Measurements from ENCODE around the gene TRH.
"Not testable (repeated sequence)": the region's sequence is repeated elsewhere in the genome, so short reads cannot be mapped to it uniquely, and the experiment has no call there.

TRH gene

DNA sequence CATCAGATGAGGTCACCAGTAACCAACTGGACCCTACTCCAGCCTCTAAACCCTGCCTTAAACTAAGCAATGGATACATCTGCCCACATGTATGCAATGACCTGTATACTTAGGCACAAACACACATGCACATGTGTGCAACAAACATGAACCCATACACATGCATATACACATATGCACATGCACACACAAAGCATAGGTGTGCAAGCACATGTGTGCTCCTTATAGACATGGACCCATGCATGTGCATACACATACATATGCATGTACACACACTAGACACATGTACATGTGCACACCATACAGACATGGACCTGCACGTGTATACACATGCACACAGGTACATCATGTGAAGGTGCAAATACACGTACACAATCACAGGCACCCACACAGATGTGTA lies 8.6 kb upstream of the TRH start:
- DNase-seq (ENCODE audit: low read depth in 2 of 2): no peak

DNA sequence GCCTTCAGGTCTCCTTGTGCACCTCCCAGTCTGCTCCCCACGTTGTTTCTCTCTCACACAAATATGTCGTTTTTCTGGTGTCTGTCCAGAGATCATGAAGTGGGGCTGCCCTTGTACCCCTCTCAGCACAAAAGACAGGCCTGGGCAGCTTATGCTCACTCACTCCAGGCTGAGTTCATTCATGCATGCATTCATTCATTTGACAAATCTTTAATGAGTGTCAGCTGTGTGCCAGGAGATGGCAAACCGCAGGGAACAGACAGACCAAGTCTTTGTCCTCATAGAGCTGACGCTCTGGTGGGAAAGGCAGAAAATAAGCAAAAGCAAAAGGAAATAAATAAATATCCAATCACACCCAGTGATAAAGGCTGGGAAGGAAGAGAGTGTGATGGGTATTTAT lies 7.6 kb upstream of the TRH start:
- DNase-seq (ENCODE audit: low read depth in 2 of 2): no peak

GRCh38 chr3:129967761-129968160 lies 6.8 kb upstream of the TRH start:
- DNase-seq (ENCODE audit: low read depth in 2 of 2): no peak

- DNase-seq (ENCODE audit: low read depth in 2 of 2): no peak
Measured at GRCh38 chr3:129971351-129972052, 3.0 kb upstream of the TRH start.

DNA sequence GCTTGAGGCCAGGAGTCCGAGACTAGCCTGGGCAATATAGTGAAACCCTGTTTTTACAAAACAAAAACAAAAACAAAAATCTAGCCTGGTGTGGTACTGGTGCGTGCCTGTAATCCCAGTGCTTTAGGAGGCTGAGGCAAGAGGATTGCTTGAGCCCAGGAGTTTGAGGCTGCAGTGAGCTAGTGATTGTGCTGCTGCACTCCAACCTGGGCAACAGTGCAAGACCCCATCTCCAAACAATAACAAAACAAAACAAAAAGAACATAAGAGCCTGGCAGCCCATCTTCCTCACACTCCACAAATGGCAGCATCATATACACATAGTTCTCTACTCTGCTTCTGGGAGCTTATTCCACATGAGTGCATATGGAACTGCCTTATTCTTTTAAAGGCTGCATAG lies 2.2 kb upstream of the TRH start:
- no peak for DNase-seq (ENCODE audit: low read depth in 2 of 2)

GRCh38 chr3:129973853-129974563 lies 512 bp upstream of the TRH start:
- DNase-seq (ENCODE audit: low read depth in 2 of 2): no peak

DNA sequence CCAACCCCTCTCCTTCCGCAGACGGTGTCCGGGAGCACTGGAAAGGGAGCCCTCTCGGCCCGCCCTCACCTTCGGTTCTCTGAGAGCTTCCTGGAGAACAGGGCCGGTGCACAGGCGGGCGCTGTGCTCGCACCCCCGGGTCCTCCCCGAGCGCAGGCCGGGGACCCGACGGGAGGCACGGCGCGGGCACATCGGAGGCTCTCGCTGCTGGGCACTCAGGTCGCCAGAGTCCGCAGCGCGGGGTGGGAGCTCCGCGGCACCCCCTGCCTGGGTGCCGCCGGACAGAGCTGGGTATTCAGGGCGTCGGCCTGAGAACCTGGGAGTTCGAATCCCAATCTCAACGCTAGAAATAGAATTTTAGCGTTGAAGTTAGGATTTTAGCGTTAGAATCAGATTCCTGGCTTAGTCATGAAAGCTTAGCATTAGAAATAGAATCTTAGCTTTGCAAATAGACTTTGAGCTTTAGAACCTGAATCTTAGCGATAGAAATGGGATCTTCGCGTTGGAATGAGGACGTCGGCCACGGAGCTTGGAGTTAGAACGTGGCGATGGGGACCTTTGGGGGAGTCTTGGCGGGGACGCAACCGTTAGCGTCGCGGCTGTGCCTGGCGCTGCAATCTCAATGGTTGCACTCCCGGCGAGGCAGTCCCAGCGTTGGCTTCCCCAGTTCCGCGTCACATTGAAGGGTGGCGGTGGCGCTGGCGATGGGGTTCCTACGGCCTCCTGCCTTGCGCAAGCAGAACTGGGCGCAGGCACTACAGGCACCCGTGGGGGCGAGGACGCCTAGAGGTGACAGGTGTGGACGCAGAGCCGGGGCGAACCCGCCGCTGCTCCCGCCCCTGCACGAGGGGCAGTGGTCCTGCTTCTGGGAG lies 549 bp downstream of the TRH start:
- DNase-seq (ENCODE audit: low read depth in 2 of 2): no peak

DNA sequence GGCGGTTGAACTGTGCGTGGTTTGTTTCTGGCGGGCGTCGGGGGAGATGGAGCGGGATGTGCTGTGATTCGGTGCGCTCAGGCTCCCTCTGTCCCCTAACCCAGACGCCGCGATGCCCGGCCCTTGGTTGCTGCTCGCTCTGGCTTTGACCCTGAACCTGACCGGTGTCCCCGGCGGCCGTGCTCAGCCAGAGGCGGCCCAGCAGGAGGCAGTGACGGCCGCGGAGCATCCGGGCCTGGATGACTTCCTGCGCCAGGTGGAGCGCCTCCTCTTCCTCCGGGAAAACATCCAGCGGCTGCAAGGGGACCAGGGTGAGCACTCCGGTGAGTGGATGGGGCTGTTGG lies 1.2 kb downstream of the TRH start:
- DNase-seq (ENCODE audit: low read depth in 2 of 2): no peak

GRCh38 chr3:129976286-129976685 lies 1.8 kb downstream of the TRH start:
- no peak for DNase-seq (ENCODE audit: low read depth in 2 of 2)

GRCh38 chr3:129978123-129978522 lies 3.6 kb downstream of the TRH start:
- no peak for DNase-seq (ENCODE audit: low read depth in 2 of 2)

- DNase-seq (ENCODE audit: low read depth in 2 of 2): no peak
Measured at GRCh38 chr3:129979905-129980304, 5.4 kb downstream of the TRH start.

DNA sequence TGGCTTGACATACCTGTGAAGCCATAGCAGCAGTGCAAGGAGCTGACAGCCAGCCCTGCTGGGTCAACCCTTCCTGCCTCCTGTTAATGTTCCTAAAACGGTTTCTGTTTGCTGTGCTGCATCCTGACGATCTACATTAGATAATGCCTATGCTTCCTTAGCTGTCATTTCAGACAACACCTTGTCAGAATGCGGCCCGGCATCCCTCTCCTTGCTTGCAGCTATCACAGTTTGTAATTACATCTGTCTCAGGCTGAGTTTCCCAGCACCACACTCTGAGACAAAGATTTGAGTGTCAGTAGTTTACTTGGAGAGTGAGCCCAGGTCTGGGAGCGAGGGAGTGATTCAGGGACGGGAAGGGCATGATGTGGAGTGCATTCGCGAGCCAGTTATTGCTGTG lies 9.0 kb downstream of the TRH start:
- DNase-seq (ENCODE audit: low read depth in 2 of 2): no peak

DNA sequence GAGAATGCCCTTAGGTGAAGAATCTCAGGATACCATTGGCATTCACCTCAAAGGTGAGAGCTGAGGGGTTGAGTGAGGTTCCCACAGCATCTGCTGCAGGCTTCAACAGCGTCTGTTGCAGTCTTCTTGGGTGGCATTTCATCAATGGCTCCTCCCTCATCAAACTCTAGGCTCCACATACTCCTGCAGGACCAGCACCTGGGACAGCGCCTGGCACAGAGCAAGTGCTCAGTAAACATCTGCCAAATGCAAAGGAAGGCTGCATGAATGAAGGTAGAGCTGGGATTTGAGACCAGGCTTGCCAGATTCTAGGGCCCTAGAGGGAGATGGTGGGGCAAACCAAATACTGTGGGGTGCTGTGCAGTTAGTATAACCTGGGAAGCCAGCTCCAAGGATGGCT lies 9.6 kb downstream of the TRH start:
- DNase-seq (ENCODE audit: low read depth in 2 of 2): no peak

DNA sequence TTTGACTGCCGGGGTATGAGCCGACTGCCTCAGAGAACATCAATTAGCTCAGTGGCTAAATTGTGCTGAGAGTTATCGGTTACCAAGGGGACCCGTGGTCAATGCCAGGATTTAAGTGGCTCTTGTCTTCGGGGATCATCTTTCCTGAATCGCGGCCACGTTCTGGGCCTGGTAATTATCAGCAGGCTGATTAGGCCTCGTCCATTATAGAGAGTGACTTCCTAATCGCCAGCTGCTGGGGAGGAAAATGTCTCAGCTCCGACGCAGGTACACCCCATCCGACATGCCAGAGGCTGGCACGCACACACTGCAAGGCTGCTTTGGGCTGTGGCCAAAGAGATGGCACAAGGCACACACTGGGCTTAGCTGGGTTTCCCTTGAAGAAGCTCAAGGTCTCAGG lies 10.6 kb downstream of the TRH start:
- no peak for DNase-seq (ENCODE audit: low read depth in 2 of 2)

DNA sequence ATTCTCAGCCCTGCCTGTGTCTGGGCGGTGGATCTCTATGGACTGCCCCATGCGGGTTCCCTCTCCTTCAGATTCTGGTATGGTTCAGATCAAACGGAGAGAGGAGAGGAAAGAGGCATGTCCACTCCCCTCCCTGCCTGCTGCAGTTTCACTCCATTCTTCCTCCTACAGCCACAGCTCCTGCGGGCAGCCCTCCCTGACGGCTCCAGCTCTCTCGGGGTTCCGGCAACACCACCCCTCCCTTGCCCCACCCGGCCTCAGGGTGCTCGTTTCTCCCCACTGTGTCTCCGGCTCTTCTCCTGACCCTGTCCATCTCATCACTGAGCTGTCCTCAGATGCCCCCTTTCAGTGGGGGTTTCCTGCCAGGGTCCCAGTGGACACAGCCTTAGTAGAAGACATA lies 13.9 kb downstream of the TRH start:
- no peak for DNase-seq (ENCODE audit: low read depth in 2 of 2)

GRCh38 chr3:129989414-129989813 lies 14.9 kb downstream of the TRH start:
- no peak for DNase-seq (ENCODE audit: low read depth in 2 of 2)

- no peak for DNase-seq (ENCODE audit: low read depth in 2 of 2)
Measured at GRCh38 chr3:129992781-129993180, 18.3 kb downstream of the TRH start.

GRCh38 chr3:129994883-129995559 lies 20.5 kb downstream of the TRH start:
- no peak for DNase-seq (ENCODE audit: low read depth in 2 of 2)

DNA sequence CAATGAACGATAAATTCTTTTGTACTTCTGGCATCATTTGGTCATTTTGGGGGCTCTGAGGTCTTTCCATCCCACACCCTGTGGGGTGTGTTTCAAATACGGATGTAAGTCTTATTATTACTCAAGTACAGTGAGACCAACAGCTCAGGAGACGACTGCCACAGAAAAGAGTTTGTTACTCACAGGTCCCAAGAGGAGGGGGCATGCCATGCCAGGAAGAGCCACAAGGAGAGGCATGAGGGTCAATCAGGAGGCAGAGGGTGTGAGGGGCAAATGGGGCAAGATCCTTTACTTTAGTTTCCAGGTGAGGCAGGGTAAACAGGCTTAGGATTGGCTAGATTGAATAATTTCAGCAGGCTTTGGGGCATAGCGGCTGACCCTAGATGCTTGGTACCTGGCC lies 21.6 kb downstream of the TRH start:
- DNase-seq (ENCODE audit: low read depth in 2 of 2): no peak

DNA sequence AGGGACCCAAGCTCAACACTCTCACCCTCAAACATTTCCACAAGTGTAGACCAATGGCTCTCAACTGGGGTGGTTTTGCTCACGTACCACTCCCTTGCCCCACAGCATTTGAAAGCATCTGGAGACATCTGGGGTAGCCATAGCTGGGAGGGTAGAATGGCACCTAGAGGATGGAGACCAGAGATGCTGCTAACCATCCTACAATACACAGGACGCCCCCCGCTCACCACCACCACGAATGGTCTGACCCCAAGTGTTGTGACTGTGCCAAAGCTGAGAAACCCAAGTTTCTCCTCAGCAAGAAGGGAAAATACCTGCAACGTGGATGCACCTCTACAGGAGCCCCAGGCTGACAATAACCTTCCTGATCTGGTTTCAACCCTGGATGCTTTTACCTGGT lies 24.7 kb downstream of the TRH start:
- not testable (repeated sequence) for DNase-seq (ENCODE audit: low read depth in 2 of 2)

GRCh38 chr3:130002666-130003598 lies 28.4 kb downstream of the TRH start:
- peak; percentile 34 to 35 for DNase-seq (ENCODE audit: low read depth in 2 of 2)

Data from stimulated activated CD8-positive, alpha-beta memory T cell treated with anti-CD3 and anti-CD28 coated beads, Interleukin-2, amount 100 ng/mL, for 1 hour (primary cell).